H1 (cell line): ENCODE measurements around the gene TNNT1. TPM values are rescaled to one million over a fixed set of nuclear protein-coding genes. Genes with fewer than 3 reads are reported as not detected.

ENCODE experiments used
- ASH2L ChIP-seq: fragments of 200-600, 300-600 bp; sonication (generic); IDR thresholded peaks from one replicate; pipeline ENCODE4 v1.7.1; 2017; ENCODE audit warnings: low read length
- CBX5 ChIP-seq: fragments of 300-800, 300-1000 bp; sonication (generic); IDR thresholded peaks from 2 replicates; pipeline ENCODE4 v1.7.1; 2016; ENCODE audit warnings: antibody characterized with exemption, low read length, low read depth
- CHD1 ChIP-seq: IDR thresholded peaks from 2 replicates; pipeline ENCODE4 v1.6.1; 2012; ENCODE audit warnings: low read depth, low read length, improper control_type of control experiment
- CREB1 ChIP-seq: IDR thresholded peaks from 2 replicates; pipeline ENCODE4 v1.6.1; 2012; ENCODE audit warnings: inconsistent platforms
- E2F6 ChIP-seq: IDR thresholded peaks from 2 replicates; pipeline ENCODE4 v1.6.1; 2012; ENCODE audit warnings: inconsistent platforms
- EGR1 ChIP-seq: IDR thresholded peaks from 2 replicates; pipeline ENCODE4 v1.6.1; 2011; ENCODE audit warnings: low read depth, low read length, borderline replicate concordance
- EP300 ChIP-seq, 2 experiments: IDR thresholded peaks; 1 replicate in 1 of 2; 2 replicates in 1 of 2; pipeline ENCODE4 v1.6.1; 2011 to 2012; ENCODE audit warnings: low read depth in 2 of 2, low read length in 2 of 2, mild to moderate bottlenecking in 2 of 2, borderline replicate concordance in 1 of 2, inconsistent platforms in 1 of 2, moderate library complexity in 1 of 2
- FOSL1 ChIP-seq: IDR thresholded peaks from 2 replicates; pipeline ENCODE4 v1.6.1; 2011; ENCODE audit warnings: mild to moderate bottlenecking, low read depth, low read length, moderate library complexity; ENCODE audit not compliant: insufficient read depth
- HDAC6 ChIP-seq: IDR thresholded peaks from one replicate; pipeline ENCODE4 v1.7.1; 2012; ENCODE audit warnings: low read depth, mild to moderate bottlenecking, inconsistent platforms, low read length, moderate library complexity
- JUND ChIP-seq: IDR thresholded peaks from 2 replicates; pipeline ENCODE4 v1.6.1; 2011; ENCODE audit warnings: mild to moderate bottlenecking, improper control_type of control experiment, low read length
- KDM5A ChIP-seq: fragments of 200-600 bp; IDR thresholded peaks from 2 replicates; pipeline ENCODE4 v1.7.1; 2012; ENCODE audit warnings: mild to moderate bottlenecking, low read length, inconsistent platforms, mixed read lengths
- PHF8 ChIP-seq: fragments of 200-600 bp; sonication (generic); conservative IDR thresholded peaks from 2 replicates; pipeline ENCODE4 v1.7.1; 2012; ENCODE audit warnings: low read depth, mild to moderate bottlenecking, inconsistent platforms, low read length, moderate library complexity
- POU5F1 ChIP-seq: IDR thresholded peaks from 2 replicates; pipeline ENCODE4 v1.6.1; 2011; ENCODE audit warnings: low read depth, mild to moderate bottlenecking, low read length, moderate library complexity
- SP4 ChIP-seq: IDR thresholded peaks from 2 replicates; pipeline ENCODE4 v1.6.1; 2012; ENCODE audit warnings: low read length, inconsistent platforms
- SUZ12 ChIP-seq: fragments of 200-600 bp; sonication (generic); IDR thresholded peaks from 2 replicates; pipeline ENCODE4 v1.6.1; 2012; ENCODE audit warnings: mild to moderate bottlenecking, inconsistent platforms, low read length, moderate library complexity, mixed read lengths
- TAF1 ChIP-seq: IDR thresholded peaks from 2 replicates; pipeline ENCODE4 v1.6.1; 2011; ENCODE audit warnings: mild to moderate bottlenecking, low read depth, low read length
- USF2 ChIP-seq: IDR thresholded peaks from 2 replicates; pipeline ENCODE4 v1.6.1; 2011; ENCODE audit warnings: low read length, improper control_type of control experiment
- polyA plus RNA-seq, 7 experiments: library from polyadenylated mRNA; depleted of rRNA in 3 of 7; stranded (reverse) in 5 of 7; unstranded in 2 of 7; fragments of >200 nt in 5 of 7; fragments of 200-250 nt in 2 of 7; gene quantifications; 1 replicate in 5 of 7; 2 replicates in 1 of 7; 4 replicates in 1 of 7; pipeline versions ENCODE4 v1.2.1 to v1.2.3, GENCODE V29; 2011 to 2013; ENCODE audit warnings: missing spikeins in 2 of 7, mixed read lengths in 2 of 7
- total RNA-seq: library from RNA; stranded (reverse); fragmentation: NEBNext Ultra II Directional; extraction: Animal tissue kit (Norgen Biotek cat#: 25700); gene quantifications from 2 replicates; pipeline ENCODE4 v1.2.1, GENCODE V29; 2021

Gene TNNT1
- total and polyA plus RNA-seq, 2 of the 8 experiments (the other 6 are each of a cell fraction or from before 2014, with no cell fraction given): 69.6 to 107 TPM

DNA sequence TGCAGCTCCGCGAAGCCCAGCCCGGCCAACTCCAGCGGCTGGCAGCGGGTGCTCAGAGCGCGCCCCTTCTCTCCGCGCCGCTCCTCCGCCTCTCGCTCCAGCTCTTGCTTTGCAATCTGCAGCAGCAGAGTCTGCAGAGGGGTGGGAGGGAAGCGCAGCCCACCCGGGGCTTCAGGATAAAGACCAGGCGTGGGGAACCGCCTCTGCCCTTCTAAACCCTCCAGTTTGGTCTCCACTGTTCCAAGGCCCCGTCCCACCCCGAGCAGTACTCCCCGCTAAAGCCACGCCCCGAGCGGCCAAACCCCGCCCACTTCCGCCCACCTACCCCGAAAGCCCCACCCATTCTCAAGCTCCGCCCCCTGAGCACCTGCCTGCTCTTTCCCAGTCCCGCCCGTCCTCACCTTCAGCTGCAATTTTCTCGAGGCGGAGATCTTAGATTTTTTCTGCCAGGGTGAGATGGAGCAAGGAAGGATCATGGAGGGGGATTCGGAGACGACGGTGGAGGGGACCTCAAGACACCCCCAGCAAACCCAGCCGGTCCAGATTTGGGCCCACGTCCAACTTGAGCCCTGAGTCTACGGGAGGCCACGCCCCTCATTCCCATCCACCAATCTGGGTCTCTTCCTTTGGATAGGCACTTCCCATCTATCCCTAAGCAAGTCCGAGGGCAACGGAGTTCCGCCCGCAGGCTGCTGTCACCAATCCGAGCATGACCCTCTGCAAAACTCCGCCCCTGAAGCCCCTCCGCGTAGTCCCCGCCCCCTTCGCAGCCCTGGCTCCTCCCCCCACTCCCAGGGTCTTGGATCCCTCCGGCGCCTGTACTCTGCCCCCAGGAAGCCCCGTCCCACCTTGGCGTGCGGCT lies 7.4 kb upstream of the TNNT1 start (continued):
- TF ChIP-seq CBX5 (no peak), TAF1 (no peak), CHD1 (no peak), SUZ12 (no peak), HDAC6 (no peak), SP4 (peak; percentile 92; the same call in 1 of the 2 replicates), KDM5A (no peak), EP300 (IDR thresholded peaks at IDR 0.05; ENCODE audit: borderline replicate concordance in 1 of 2, low read depth in 2 of 2, low read length in 2 of 2) (no peak), E2F6 (peak; percentile 90), USF2 (no peak), PHF8 (0 out of 2 replicates have a peak, but pooled peaks have one; percentile 56), EGR1 (peak; percentile 88), FOSL1 (no peak), CREB1 (peak; percentile 9; the same call in 1 of the 2 replicates), POU5F1 (no peak), ASH2L (no peak), JUND (no peak)
